Left colon (tissue), 2 donors: Measurements from ENCODE around the gene KRTAP25-1. TPM values are rescaled to one million over a fixed set of nuclear protein-coding genes. Genes with fewer than 3 reads are reported as not detected.

Experiments
- ATAC-seq: fragments of 200-7000 bp; cut with Tn5 transposase; one replicate; pipeline ENCODE4 v1.9.1; 2020; ENCODE audit warnings: mild to moderate bottlenecking, moderate library complexity
- DNase-seq, 2 donors: peaks; one replicate each; pipeline ENCODE4 v3.0.0-alpha.2; 2020
- intact Hi-C, 2 donors: fragments of 100-400 bp; cut with DNase I in 1 of 2; cut with micrococcal nuclease in 1 of 2; formaldehyde crosslinking; loops; one replicate each; pipeline versions ENCODE4 v1.11.2 to v1.14.0; 2022; cut with DNase I, micrococcal nuclease
- total RNA-seq, 2 donors: library from RNA; stranded (reverse); fragmentation: NEBNext Ultra II Directional; extraction: Animal tissue kit (Norgen Biotek cat#: 25700); gene quantifications; one replicate each; pipeline ENCODE4 v1.2.1, GENCODE V29; 2021
- donor health status: DM: no; HTN: no; CAD: no.
- donor health status: DM: yes; HTN: yes; CAD: no.

The KRTAP25-1 gene
- total RNA-seq, 2 donors from 2014 or later = not detected

DNA sequence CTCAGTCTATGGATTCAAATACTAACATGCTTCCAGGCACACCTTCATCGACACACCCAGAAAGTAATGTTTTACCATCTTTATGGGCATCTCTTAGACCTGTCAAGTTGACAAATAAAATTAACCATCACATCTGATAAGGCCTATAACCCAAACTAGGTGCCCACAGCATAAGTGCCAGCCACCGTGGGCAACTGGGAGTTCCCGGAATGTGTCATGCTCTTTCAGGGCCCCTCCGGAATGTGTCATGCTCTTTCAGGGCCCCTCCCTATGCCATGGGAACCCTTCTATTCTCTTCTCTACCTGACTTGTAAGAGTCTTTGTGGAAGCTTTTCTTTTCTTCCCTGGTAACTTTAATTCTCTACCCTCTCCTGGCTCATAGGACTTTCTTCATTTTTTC lies 33.2 kb downstream of the KRTAP25-1 start:
- DNase-seq (peak; percentile 46 to 47), ATAC-seq (peak; percentile 89)
- intact Hi-C loops = no loop called here

DNA sequence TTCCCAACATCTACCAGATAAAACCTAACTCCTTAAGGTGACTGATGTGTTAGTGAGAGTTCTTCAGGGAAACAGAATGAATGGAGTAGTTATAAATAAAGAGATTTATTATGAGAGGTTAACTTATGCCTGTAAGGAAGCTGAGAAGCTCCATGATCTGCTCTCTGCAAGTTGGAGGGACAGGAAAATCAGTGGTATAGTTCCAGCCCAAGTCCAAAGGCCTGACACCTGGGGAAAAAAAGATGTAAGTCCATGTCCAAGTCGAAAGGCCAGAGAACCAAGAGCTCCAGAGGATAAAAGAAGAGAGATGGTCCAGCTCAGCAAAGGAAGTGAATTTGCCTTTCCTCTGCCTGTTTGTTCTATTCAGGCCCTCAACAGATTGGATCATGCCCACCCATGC lies 33.6 kb downstream of the KRTAP25-1 start:
- DNase-seq (no peak), ATAC-seq (peak; percentile 58)
- intact Hi-C loops = no loop called here

DNA sequence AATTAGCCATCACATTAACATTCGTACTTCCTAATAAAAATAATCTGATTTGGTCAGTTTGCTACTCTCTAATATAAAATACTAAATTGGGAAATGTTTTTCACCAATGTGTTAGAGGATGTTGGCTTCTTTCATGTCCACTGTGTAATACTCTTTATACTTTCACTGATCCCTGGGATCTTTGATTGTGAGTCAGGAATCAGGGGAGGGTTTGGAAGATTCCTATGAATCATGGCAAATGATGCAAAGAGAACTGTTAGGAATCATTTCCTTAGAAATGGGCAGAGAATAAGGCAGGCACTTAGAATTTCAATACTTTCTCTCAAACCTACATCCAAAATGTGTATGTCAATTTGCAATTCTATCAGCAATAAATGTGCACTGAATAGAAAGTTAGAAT lies 37.5 kb downstream of the KRTAP25-1 start:
- no peak for ATAC-seq
- intact Hi-C loops = no loop called here
- DNase-seq = no peak

DNA sequence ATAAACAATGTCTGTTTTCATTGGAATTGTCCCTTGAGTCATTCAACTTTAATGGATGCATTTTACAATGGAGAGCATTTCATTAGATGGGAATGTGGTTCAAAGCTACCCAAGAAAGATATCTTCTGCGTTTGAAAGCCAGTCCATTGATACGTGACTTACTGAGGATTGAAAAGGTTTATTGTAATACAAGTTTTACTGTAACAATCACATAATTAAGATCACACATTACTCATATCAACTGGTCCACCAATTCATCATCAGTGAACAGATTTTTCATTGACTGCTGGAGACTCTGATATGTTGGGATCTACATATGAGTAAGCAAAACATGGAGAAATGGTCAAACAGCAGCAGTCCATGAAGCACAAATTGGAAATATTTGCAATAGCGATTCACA lies 39.4 kb downstream of the KRTAP25-1 start:
- no peak for DNase-seq
- no peak for ATAC-seq
- intact Hi-C loops = no loop called here

DNA sequence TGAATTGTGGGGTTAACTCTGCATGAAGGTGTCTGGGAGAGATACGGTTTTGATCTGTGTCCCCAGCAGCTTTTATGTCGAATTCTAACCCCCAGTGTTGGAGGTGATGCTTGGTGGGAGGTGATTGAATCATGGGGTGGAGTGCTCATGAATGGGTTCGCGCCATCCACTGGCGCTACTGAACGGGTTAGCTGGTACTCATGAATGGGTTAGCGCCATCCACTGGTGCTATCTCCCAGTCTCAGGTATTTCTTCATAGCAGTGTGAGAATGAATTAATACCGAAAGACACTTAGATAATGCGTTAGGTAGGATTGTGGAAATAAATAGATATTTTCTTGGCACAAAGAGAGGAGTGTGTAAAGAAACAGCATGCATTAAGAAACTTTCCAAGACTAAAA lies 40.5 kb downstream of the KRTAP25-1 start:
- no peak for ATAC-seq
- intact Hi-C loops = no loop called here

DNA sequence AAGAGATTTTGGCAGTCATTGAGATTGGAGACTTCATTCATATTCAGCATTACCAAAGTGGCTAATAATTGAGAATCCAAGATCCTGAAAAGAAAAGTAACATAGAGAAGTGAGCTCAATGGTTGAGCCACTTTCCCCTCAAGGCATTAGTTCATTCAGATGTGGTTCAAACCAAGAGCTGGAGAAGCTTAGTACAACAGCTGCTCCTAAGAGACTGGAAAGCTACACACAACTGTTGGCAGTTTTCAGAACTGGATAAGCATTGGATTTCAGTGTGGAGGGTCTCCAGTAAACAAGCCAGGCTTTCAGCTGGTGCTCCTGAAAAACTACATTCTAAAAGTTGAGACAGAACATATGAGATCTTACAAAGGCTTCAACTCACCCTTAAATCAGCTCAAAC lies 44.3 kb downstream of the KRTAP25-1 start:
- DNase-seq (no peak), ATAC-seq (no peak)
- intact Hi-C loops = no loop called here

More for the DNA sequence above, 40.5 kb downstream of the KRTAP25-1 start:
- no peak for DNase-seq

DNA sequence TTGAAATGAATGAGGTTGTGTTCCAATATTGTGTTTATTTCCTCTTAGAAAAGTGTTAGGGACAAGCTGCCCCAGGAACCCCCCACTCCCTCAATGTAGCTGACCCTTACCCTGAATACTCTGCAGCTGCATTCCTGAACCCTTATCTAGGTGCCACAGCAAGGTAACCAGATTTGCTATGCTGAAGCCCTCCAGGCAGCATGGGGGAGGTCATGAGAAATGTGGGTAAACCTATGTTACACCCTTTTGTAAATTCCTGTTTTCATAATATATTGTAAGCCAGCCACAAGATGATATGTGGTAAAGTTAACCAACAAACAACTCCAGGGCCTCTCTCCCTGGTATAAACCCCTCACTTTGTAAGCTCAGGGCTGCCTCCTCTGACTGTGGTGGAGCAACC lies 45.6 kb downstream of the KRTAP25-1 start:
- intact Hi-C loops = no loop called here
- no peak for ATAC-seq
- no peak for DNase-seq

DNA sequence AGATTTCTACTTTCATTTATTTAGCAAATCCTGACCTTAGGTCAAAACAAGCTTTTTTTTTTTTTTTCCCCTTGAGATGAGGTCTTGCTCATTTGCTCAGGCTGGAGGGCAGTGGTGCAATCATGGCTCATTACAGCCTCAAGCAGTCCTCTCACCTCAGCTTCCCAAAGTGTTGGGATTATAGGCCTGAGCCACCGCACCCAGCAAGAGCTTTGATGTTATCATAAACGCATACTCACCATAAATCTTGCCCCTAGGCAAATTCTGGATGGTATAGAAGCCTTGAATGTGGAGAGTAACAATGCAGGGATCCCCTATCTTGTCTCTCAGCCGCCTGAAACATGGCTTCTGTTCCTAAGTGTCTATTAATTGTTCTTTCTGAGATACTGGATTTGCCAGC lies 48.7 kb downstream of the KRTAP25-1 start:
- no peak for DNase-seq
- ATAC-seq = no peak
- intact Hi-C loops = no loop called here

Other genes with a start within 250 kb of the KRTAP25-1 start
- gene CLDN17, start 122.7 kb downstream of the KRTAP25-1 start, total RNA-seq = not detected
- gene CLDN8, start 73.4 kb downstream of the KRTAP25-1 start, total RNA-seq = 10 to 100 TPM; 65.7 to 89.0 TPM
- gene KRTAP24-1, start 6.6 kb downstream of the KRTAP25-1 start, total RNA-seq = not detected
- gene KRTAP26-1, start 30.8 kb upstream of the KRTAP25-1 start, total RNA-seq = not detected
- gene KRTAP27-1, start 48.2 kb upstream of the KRTAP25-1 start, total RNA-seq = not detected
- not detected for gene KRTAP23-1, start 59.1 kb upstream of the KRTAP25-1 start, total RNA-seq
- 1 to 10 TPM; 1.9 to 10.0 TPM for gene KRTAP13-2, start 82.8 kb upstream of the KRTAP25-1 start, total RNA-seq
- gene KRTAP13-1, start 106.5 kb upstream of the KRTAP25-1 start, total RNA-seq = not detected
- gene KRTAP13-3, start 136.4 kb upstream of the KRTAP25-1 start, total RNA-seq = not detected
- not detected for gene KRTAP13-4, start 140.7 kb upstream of the KRTAP25-1 start, total RNA-seq
- gene KRTAP15-1, start 150.8 kb upstream of the KRTAP25-1 start, total RNA-seq = not detected
- not detected for gene KRTAP19-1, start 190.9 kb upstream of the KRTAP25-1 start, total RNA-seq
- not detected for gene KRTAP19-2, start 197.9 kb upstream of the KRTAP25-1 start, total RNA-seq
- not detected for gene KRTAP19-3, start 202.5 kb upstream of the KRTAP25-1 start, total RNA-seq
- gene KRTAP19-4, start 207.7 kb upstream of the KRTAP25-1 start, total RNA-seq = not detected
- gene KRTAP19-5, start 212.6 kb upstream of the KRTAP25-1 start, total RNA-seq = not detected